NCI-H226 (cell line): Measurements from ENCODE around the gene KCNMB2.
A peak's percentile ranks its signal among the peaks of the same experiment; 100 is the strongest.

Source experiments
- DNase-seq: peaks from one replicate; pipeline ENCODE4 v3.0.0-alpha.2; 2015

Gene KCNMB2

DNA sequence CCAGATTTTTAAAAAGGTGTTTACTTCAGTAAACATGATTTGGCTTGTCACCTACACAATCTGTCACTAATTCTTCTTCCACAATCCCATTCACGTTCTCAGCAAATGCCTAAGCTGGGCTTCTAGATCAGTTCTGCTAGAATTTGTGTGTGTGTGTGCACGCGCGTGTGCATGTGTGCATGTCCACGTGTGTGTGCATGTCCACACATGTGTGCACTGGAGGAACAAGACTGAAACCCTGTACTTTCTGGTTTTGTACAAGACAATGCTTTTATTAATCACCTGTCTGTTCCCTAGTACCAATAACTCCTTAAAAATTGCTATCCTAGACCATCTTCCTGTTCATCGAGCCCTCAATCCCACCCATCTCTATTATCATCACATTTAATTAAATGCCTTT lies 229.2 kb downstream of the KCNMB2 start:
- no peak for DNase-seq

DNA sequence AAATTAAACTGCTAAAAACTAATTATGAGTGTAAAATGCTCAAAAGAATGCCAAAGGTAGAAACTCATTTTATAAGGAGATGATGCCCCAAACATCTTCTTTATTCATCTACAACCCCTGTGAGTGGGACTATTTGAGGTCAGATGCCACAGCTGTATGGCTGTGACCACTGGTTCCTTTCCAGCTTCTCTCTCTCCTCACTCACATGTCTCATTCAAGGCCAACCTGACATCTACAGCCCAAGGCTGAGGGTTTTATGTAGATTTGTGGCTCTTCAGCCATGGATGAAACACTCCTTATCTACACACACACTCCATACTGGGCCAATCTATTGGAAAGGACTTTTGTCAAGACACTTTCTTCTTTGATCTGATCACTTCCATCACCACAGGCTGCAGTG lies 231.3 kb downstream of the KCNMB2 start:
- no peak for DNase-seq

DNA sequence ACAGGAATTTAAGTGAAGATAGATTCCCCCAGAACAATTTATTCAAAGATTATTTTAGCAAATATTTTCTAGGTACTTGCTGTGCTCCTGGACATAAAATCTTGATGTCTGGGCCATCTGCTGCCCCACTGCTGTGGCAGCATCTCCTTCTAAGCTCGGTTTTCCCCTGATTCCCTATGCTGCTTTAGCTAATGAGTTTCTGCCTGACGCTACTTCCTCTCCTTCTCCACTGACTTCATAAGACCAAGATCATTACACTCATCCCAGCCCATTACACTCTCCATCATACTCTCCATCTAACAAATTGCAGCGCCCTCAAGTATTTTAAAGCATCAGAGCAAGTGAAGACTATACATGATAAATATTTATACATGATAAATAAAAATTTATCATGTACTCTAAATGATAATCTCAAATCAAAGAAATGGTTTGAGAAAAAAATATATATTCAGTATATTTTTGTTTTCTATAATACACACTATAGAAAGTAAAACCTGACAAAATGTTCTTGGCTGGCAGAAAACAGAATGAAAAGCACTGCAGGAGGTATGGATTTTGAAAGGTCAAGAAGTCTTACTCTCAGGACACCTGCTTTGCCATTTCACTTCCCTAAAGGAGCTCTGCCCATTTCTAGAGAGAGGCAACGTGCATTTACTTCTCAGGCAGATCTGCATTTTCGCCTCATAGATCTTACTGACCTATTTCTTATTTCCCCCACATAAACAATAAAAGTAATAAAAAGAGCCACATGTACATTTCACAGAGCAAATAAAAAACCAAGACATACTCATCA lies 232.0 kb downstream of the KCNMB2 start:
- DNase-seq, result no peak

DNA sequence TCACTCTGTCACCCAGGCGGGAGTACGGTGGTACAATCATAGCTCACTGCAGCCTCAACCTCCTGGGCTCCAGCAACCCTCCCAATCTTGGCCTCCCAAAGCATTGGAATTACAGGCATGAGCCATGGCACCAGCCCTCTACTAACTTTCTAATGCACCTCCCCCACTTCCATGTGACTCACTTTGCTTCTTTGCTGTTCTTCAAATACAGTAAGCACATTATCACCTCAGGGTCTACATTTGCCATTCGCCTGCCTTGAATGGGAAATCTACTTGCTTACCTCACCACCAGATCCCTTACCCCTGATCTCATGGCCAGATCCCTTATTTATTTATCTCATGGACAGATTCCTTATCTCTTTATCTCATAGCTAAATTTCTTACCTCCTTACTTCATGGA lies 235.3 kb downstream of the KCNMB2 start:
- DNase-seq, result no peak

- DNase-seq, result no peak
These were observed 236.5 kb downstream of the KCNMB2 start for GRCh38 chr3:178772746-178773145.

GRCh38 chr3:178773358-178773757 lies 237.1 kb downstream of the KCNMB2 start:
- DNase-seq, result no peak

- DNase-seq, result peak; percentile 13
These were observed 241.6 kb downstream of the KCNMB2 start for GRCh38 chr3:178777718-178778411.

DNA sequence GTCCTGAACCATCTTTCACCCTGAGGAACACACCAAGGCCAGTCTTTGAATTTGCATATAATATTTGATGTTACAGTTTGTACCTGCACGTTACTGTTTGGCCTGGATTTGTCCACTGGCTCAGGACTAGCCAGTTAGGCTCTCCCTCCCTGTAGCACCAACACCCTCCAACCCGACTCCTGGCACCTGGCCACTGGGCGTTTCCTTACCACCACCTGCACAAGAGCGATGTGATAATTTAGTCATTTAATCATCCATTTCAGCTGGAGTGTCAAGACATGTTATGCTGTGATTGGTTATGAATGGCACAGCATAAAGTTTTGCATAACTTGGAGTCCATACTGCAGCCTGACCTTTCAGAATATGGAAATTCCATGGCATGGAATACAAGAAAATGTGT lies 242.4 kb downstream of the KCNMB2 start:
- DNase-seq, result no peak

- no peak for DNase-seq
These were observed 249.7 kb downstream of the KCNMB2 start for GRCh38 chr3:178785961-178786360.

GRCh38 chr3:178787960-178788359 lies 251.7 kb downstream of the KCNMB2 start:
- no peak for DNase-seq

DNA sequence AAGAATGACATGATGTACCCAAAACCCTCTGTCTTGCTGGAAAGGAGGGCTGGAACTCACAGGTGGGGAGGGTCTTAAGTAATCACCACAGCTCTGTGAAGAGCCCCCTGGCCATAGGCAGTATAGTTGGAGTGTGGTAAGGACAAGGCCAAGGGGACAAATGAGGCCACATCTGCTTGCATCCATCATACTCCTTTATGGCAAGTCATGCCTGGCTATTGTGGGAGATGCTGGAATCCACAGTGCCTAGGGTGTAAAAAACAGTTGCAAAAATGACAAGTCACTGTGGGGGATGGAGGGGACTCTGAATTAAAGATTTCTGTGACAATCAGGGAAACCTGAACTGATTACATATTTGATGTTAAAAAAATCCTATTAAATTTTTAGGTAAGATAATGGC lies 258.5 kb downstream of the KCNMB2 start:
- DNase-seq, result no peak

GRCh38 chr3:178795349-178795748 lies 259.1 kb downstream of the KCNMB2 start:
- no peak for DNase-seq

- no peak for DNase-seq
These were observed 266.0 kb downstream of the KCNMB2 start for GRCh38 chr3:178802259-178802658.

- no peak for DNase-seq
These were observed 266.9 kb downstream of the KCNMB2 start for GRCh38 chr3:178802993-178803693.

GRCh38 chr3:178804606-178805005 lies 268.4 kb downstream of the KCNMB2 start:
- no peak for DNase-seq

GRCh38 chr3:178805741-178806140 lies 269.5 kb downstream of the KCNMB2 start:
- no peak for DNase-seq

DNA sequence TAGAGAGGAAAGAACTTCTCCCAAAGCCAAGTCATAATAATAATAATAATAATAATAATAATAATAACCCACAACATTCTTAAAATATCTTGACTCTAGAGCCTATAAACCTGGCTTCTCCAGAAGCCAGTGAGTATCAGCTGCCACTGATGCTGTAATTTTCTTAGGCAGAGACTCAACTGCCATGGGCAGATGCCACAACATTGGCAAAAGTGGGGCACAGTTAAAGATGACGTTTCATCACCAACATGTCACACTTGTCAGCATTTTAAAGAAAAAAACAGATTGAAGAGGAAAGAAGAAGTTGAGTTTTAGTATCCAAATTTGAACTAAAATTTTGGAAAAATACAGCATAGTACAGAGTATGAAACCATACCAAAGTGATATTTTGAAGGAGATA lies 270.4 kb downstream of the KCNMB2 start:
- DNase-seq, result no peak

- no peak for DNase-seq
These were observed 271.5 kb downstream of the KCNMB2 start for GRCh38 chr3:178807694-178808093.

- no peak for DNase-seq
These were observed 272.5 kb downstream of the KCNMB2 start for GRCh38 chr3:178808748-178809147.

- no peak for DNase-seq
These were observed 273.9 kb downstream of the KCNMB2 start for GRCh38 chr3:178810181-178810580.

DNA sequence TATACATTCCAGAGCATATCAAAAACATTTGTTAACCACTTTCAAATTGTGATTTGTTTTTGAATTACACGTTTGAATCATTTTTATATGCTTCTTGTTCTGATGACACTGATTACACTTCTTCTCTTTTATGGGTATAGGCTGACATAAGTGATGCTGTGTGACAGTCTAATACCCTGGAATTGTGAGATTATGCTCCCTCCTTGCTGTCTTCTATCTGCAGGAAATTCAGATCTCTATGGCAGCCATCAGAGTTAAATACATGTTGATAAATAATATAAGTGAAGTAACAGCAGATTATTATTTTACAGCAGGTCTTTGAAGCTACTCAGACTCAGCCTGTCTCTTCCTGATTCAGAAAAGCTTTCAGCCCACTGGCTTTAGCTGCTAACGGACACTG lies 286.5 kb downstream of the KCNMB2 start:
- no peak for DNase-seq

DNA sequence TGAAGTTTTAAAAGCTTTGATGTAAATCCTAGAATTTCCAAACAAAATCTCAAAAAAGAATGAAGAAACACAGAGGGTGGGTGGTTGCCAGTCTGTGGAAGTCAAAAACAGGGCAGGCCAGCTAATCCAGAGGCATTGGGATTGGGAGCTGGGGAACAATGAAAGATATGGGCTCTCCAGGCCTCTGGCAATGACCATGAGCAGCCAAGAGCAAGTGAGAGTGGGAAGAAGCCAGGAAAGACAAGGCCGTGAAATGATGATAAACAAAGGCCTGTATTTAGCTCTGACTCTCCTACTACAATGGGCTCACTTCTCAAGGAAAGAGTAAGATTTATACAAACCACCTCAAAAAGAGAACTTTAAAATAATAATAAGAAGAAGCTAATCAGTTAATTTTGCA lies 286.9 kb downstream of the KCNMB2 start:
- no peak for DNase-seq

DNA sequence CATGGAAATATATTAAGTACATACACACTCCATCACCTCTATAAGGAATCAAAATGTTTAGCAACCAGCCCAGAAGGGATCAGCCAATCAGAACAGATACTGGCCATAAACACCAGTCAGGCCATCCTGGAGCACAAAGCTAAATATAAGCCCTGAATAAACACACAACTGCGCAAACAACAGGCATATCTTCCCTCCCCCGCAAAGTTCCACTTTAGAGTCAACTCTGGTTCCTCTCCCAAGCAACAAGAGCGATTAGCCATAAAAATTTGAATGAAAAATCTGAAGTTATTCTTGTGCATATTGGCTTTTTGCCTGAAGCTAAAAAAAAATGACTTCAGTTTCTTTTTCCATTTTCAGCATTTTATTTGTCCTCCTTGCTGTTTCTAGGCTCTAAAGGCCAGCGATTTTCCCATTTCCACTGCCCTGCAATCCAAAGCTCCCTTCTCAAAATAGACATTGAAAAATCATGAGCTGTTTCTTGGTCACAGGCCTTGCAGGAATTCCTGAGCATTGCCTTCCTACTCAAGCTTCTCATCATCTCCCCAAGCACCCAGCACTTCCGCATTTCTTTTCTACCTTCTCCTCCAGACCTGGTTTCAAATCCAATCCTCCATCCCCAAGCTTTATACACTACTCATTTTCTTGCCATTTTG lies 287.5 kb downstream of the KCNMB2 start:
- no peak for DNase-seq
